Suprapubic skin (tissue), 4 donors: Measurements from ENCODE around the gene TBC1D2B. TPM values are rescaled to one million over a fixed set of nuclear protein-coding genes. Genes with fewer than 3 reads are reported as not detected.

Experiments used
- DNase-seq, 2 donors: peaks; one replicate each; pipeline ENCODE4 v3.0.0-alpha.2; 2019; ENCODE audit warnings: low spot score in 2 of 2
- H3K27ac ChIP-seq: fragments of 200-600 bp; sonication (generic); one replicate; pipeline ENCODE4 v1.5.1; 2019
- H3K27me3 ChIP-seq: fragments of 200-600 bp; sonication (generic); one replicate; pipeline ENCODE4 v1.5.1; 2019
- H3K36me3 ChIP-seq: fragments of 200-600 bp; sonication (generic); one replicate; pipeline ENCODE4 v1.5.1; 2019
- H3K4me1 ChIP-seq: fragments of 200-600 bp; sonication (generic); one replicate; pipeline ENCODE4 v1.5.1; 2019
- H3K4me3 ChIP-seq: fragments of 200-600 bp; sonication (generic); one replicate; pipeline ENCODE4 v1.5.1; 2019; ENCODE audit warnings: mild to moderate bottlenecking
- H3K9me3 ChIP-seq: fragments of 200-600 bp; sonication (generic); one replicate; pipeline ENCODE4 v1.5.1; 2019
- CTCF ChIP-seq, 2 donors: fragments of 200-600 bp in 1 of 2; fragments of 450-650 bp in 1 of 2; sonication (generic) in 1 of 2; IDR thresholded peaks; one replicate each; pipeline ENCODE4 v1.5.1; 2016 to 2019; ENCODE audit warnings: antibody characterized with exemption in 2 of 2, mild to moderate bottlenecking in 1 of 2, moderate library complexity in 1 of 2
- EP300 ChIP-seq: sonication (generic); formaldehyde crosslinking; IDR thresholded peaks from one replicate; pipeline ENCODE4 v1.6.1; 2017; ENCODE audit warnings: antibody characterized with exemption
- POLR2A ChIP-seq, 2 donors: fragments of 450-650 bp; IDR thresholded peaks; one replicate each; pipeline ENCODE4 v1.6.1; 2017; ENCODE audit warnings: antibody characterized with exemption in 2 of 2, mild to moderate bottlenecking in 2 of 2, moderate library complexity in 2 of 2
- POLR2AphosphoS5 ChIP-seq, 3 donors: sonication (generic); formaldehyde crosslinking; IDR thresholded peaks; one replicate each; pipeline ENCODE4 v1.6.1; 2017; ENCODE audit warnings: antibody characterized with exemption in 3 of 3
- WGBS: methylation state at CpG from one replicate; pipeline ENCODE4 v1.1.5; 2018; 5-methylcytosine and 5-hydroxymethylcytosine counted together
- total RNA-seq, 4 donors: library from RNA; depleted of rRNA; stranded (reverse); fragments of >200 nt; gene quantifications; one replicate each; pipeline ENCODE4 v1.1.0, GENCODE V29; 2016

TBC1D2B gene
- total RNA-seq, 4 donors from 2014 or later: 27.9 to 126 (median 41.5) TPM

GRCh38 chr15:78032671-78033070 lies 44.8 kb downstream of the TBC1D2B start:
- H3K36me3 ChIP-seq: peaks cover 19% of the 10 kb centered on the region
- DNase-seq: no peak
- no peak overlapping the region for H3K27ac ChIP-seq
- no peaks in the 10 kb centered on the region for H3K27me3 ChIP-seq
- H3K9me3 ChIP-seq: no peaks in the 10 kb centered on the region
- H3K4me1 ChIP-seq: peaks cover 43% of the 10 kb centered on the region
- no peak overlapping the region for H3K4me3 ChIP-seq
- no peak for TF ChIP-seq POLR2AphosphoS5 (IDR thresholded peaks at IDR 0.05)
- no peak for TF ChIP-seq CTCF (IDR thresholded peaks at IDR 0.05)
- no peak for TF ChIP-seq POLR2A (IDR thresholded peaks at IDR 0.05)
- 73% methylated on average over 4 of the region's 4 CpGs for WGBS

- H3K27me3 ChIP-seq: no peaks in the 10 kb centered on the region
- 88% methylated on average over 2 of the region's 2 CpGs for WGBS
- H3K4me3 ChIP-seq: no peak overlapping the region
- peaks cover 74% of the 10 kb centered on the region for H3K36me3 ChIP-seq
- peak overlapping the region; percentile 16 for H3K27ac ChIP-seq
- H3K4me1 ChIP-seq: peaks cover 15% of the 10 kb centered on the region
- DNase-seq: no peak
- TF ChIP-seq EP300: no peak
- no peak for TF ChIP-seq CTCF (IDR thresholded peaks at IDR 0.05)
- no peak for TF ChIP-seq POLR2AphosphoS5 (IDR thresholded peaks at IDR 0.05)
- TF ChIP-seq POLR2A (IDR thresholded peaks at IDR 0.05): no peak
- H3K9me3 ChIP-seq: no peaks in the 10 kb centered on the region
Observed at GRCh38 chr15:78024883-78025282, 52.6 kb downstream of the TBC1D2B start.

GRCh38 chr15:78024519-78024870 lies 53.0 kb downstream of the TBC1D2B start:
- Histone ChIP-seq H3K27ac (peak overlapping the region; percentile 42), H3K27me3 (no peaks in the 10 kb centered on the region), H3K36me3 (peaks cover 74% of the 10 kb centered on the region), H3K4me1 (peaks cover 15% of the 10 kb centered on the region), H3K9me3 (no peaks in the 10 kb centered on the region), H3K4me3 (no peak overlapping the region)
- TF ChIP-seq POLR2AphosphoS5 (IDR thresholded peaks at IDR 0.05) (no peak), EP300 (no peak), POLR2A (IDR thresholded peaks at IDR 0.05) (no peak), CTCF (IDR thresholded peaks at IDR 0.05) (no peak)
- no peak for DNase-seq
- WGBS: 42% methylated on average over 2 of the region's 2 CpGs

DNA sequence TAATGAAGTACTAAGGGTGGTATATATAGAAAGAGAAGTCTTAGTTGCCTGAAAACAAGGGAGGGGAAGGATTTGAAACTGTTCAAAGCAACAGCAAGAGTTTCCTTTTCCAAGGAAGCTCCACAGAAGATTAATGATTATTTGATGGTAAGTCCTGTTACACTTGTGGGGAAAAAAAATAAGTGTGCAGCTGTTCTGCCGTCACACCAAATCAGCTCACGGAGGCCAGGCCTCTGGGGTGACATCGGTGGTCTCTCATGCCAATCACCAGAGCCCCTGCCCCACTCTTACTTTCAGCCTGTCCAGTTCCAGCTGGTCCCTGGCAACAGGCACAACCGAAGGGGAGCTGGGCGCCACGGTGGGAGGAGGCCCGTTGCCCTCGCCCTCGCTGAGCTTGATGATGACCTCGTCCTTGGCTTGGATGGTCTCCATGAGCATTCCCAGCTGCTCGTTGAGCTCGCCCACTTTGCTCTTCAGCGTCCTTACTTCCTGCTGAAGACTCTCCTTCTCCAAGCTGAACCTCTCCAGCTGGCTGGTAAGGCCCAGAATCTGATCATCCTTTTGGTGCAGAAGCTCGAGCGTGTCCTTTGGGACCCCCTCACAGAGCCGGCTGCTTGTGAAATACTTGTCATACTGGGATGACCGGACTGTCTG lies 53.5 kb downstream of the TBC1D2B start:
- peak overlapping the region; percentile 42 for H3K27ac ChIP-seq
- peaks cover 18% of the 10 kb centered on the region for H3K4me1 ChIP-seq
- TF ChIP-seq EP300 (no peak), POLR2AphosphoS5 (IDR thresholded peaks at IDR 0.05) (no peak), CTCF (IDR thresholded peaks at IDR 0.05) (no peak), POLR2A (IDR thresholded peaks at IDR 0.05) (no peak)
- 70% methylated on average over 17 of the region's 17 CpGs for WGBS
- no peaks in the 10 kb centered on the region for H3K9me3 ChIP-seq
- DNase-seq: no peak
- H3K36me3 ChIP-seq: peaks cover 69% of the 10 kb centered on the region
- no peak overlapping the region for H3K4me3 ChIP-seq
- H3K27me3 ChIP-seq: no peaks in the 10 kb centered on the region

GRCh38 chr15:78023081-78023665 lies 54.3 kb downstream of the TBC1D2B start:
- Histone ChIP-seq H3K4me3 (no peak overlapping the region), H3K4me1 (peaks cover 18% of the 10 kb centered on the region), H3K36me3 (peaks cover 61% of the 10 kb centered on the region), H3K27me3 (no peaks in the 10 kb centered on the region), H3K27ac (no peak overlapping the region), H3K9me3 (no peaks in the 10 kb centered on the region)
- 91% methylated on average over 5 of the region's 6 CpGs for WGBS
- TF ChIP-seq CTCF (IDR thresholded peaks at IDR 0.05) (no peak), EP300 (no peak), POLR2A (IDR thresholded peaks at IDR 0.05) (no peak), POLR2AphosphoS5 (IDR thresholded peaks at IDR 0.05) (no peak)
- no peak for DNase-seq
